ENCODE measurements around the gene GCNA.
"Not testable (repeated sequence)": the region's sequence is repeated elsewhere in the genome, so short reads cannot be mapped to it uniquely, and the experiment has no call there.

Gene GCNA

GRCh38 chrX:71604796-71605568 is 26.7 kb downstream of the GCNA start:
- Histone ChIP-seq H3K36me3 (ENCODE audit: low read depth) (peaks cover 11% of the 10 kb centered on the region; the same call in 1 of the 2 replicates), H3K4me1 (ENCODE audit: insufficient read depth, poor library complexity, severe bottlenecking) (no peaks in the 10 kb centered on the region), H3K9me3 (ENCODE audit: severe bottlenecking) (no peaks in the 10 kb centered on the region), H3K27ac (ENCODE audit: poor library complexity, severe bottlenecking) (no peak overlapping the region), H3K27me3 (ENCODE audit: insufficient read depth, poor library complexity, severe bottlenecking) (no peaks in the 10 kb centered on the region), H3K4me3 (ENCODE audit: severe bottlenecking) (no peak overlapping the region)
- DNase-seq (ENCODE audit: low spot score) (no peak), ATAC-seq (ENCODE audit: low read depth) (no peak)
- TF ChIP-seq CTCF (IDR thresholded peaks at IDR 0.05; ENCODE audit: poor library complexity, severe bottlenecking) = no peak

- no peak for TF ChIP-seq CTCF (IDR thresholded peaks at IDR 0.05; ENCODE audit: poor library complexity, severe bottlenecking)
- ATAC-seq (ENCODE audit: low read depth) (no peak), DNase-seq (ENCODE audit: low spot score) (no peak)
- Histone ChIP-seq H3K9me3 (ENCODE audit: severe bottlenecking) (no peaks in the 10 kb centered on the region), H3K27me3 (ENCODE audit: insufficient read depth, poor library complexity, severe bottlenecking) (no peaks in the 10 kb centered on the region), H3K27ac (ENCODE audit: poor library complexity, severe bottlenecking) (no peak overlapping the region), H3K4me1 (ENCODE audit: insufficient read depth, poor library complexity, severe bottlenecking) (no peaks in the 10 kb centered on the region), H3K36me3 (ENCODE audit: low read depth) (peaks cover 14% of the 10 kb centered on the region; the same call in 1 of the 2 replicates), H3K4me3 (ENCODE audit: severe bottlenecking) (no peak overlapping the region)
These were observed 28.4 kb downstream of the GCNA start for GRCh38 chrX:71606536-71607216.

GRCh38 chrX:71607488-71607887 is 29.3 kb downstream of the GCNA start:
- Histone ChIP-seq H3K4me1 (ENCODE audit: insufficient read depth, poor library complexity, severe bottlenecking) (no peaks in the 10 kb centered on the region), H3K4me3 (ENCODE audit: severe bottlenecking) (no peak overlapping the region), H3K9me3 (ENCODE audit: severe bottlenecking) (no peaks in the 10 kb centered on the region), H3K36me3 (ENCODE audit: low read depth) (peaks cover 14% of the 10 kb centered on the region; the same call in 1 of the 2 replicates), H3K27ac (ENCODE audit: poor library complexity, severe bottlenecking) (no peak overlapping the region), H3K27me3 (ENCODE audit: insufficient read depth, poor library complexity, severe bottlenecking) (no peaks in the 10 kb centered on the region)
- TF ChIP-seq CTCF (IDR thresholded peaks at IDR 0.05; ENCODE audit: poor library complexity, severe bottlenecking) = no peak
- ATAC-seq (ENCODE audit: low read depth) (no peak), DNase-seq (ENCODE audit: low spot score) (no peak)

- ATAC-seq (ENCODE audit: low read depth) (no peak), DNase-seq (ENCODE audit: low spot score) (no peak)
- Histone ChIP-seq H3K4me3 (ENCODE audit: severe bottlenecking) (no peak overlapping the region), H3K27me3 (ENCODE audit: insufficient read depth, poor library complexity, severe bottlenecking) (no peaks in the 10 kb centered on the region), H3K36me3 (ENCODE audit: low read depth) (peaks cover 11% of the 10 kb centered on the region; the same call in 1 of the 2 replicates), H3K27ac (ENCODE audit: poor library complexity, severe bottlenecking) (no peak overlapping the region), H3K4me1 (ENCODE audit: insufficient read depth, poor library complexity, severe bottlenecking) (no peaks in the 10 kb centered on the region), H3K9me3 (ENCODE audit: severe bottlenecking) (no peaks in the 10 kb centered on the region)
- TF ChIP-seq CTCF (IDR thresholded peaks at IDR 0.05; ENCODE audit: poor library complexity, severe bottlenecking) = no peak
These were observed 31.0 kb downstream of the GCNA start for GRCh38 chrX:71609095-71609750.

GRCh38 chrX:71611736-71612135 is 33.5 kb downstream of the GCNA start:
- not testable (repeated sequence) for ATAC-seq (ENCODE audit: low read depth); DNase-seq (ENCODE audit: low spot score); H3K4me3 ChIP-seq (ENCODE audit: severe bottlenecking)

More at GRCh38 chrX:71611736-71612135, 33.5 kb downstream of the GCNA start:
- not testable (repeated sequence) for H3K36me3 ChIP-seq (ENCODE audit: low read depth); H3K27me3 ChIP-seq (ENCODE audit: insufficient read depth, poor library complexity, severe bottlenecking); H3K4me1 ChIP-seq (ENCODE audit: insufficient read depth, poor library complexity, severe bottlenecking); H3K9me3 ChIP-seq (ENCODE audit: severe bottlenecking); H3K27ac ChIP-seq (ENCODE audit: poor library complexity, severe bottlenecking)

Data from RWPE2 (cell line).